ENCODE data around the gene SAMM50.

The SAMM50 gene

DNA sequence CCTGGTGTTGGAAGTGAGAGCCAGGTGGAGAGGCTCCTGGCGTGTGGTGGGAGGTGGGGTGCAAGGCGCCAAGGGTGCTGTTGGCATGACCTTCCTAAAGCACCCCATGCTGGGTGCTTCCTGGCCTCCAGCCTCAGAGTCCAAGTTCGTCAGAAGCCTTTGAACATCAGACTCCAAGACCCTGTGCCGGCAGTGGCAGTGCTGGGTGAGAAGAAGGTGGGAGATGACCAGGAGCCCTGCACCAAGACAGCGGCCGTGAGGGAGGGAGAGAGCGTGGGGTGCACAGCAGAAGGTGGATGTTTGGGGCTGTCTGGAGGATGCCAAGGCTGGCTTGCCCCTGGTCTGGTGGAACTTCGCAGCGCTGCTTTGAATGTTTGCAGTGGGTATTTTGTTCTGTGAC lies 39.2 kb downstream of the SAMM50 start:
- intact Hi-C loops (cut with micrococcal nuclease), result loop anchor here (5.0 kb wide), 1 partner anchor 73 kb away; no protein-coding TSS in a partner anchor
- H3K36me3 Mint-ChIP-seq (ENCODE audit: low read depth), result peaks cover 98% of the 10 kb centered on the region
- peak overlapping the region; percentile 82 for H3K27ac Mint-ChIP-seq

GRCh38 chr22:43995057-43995685 lies 39.9 kb downstream of the SAMM50 start:
- Mint-ChIP-seq H3K4me1 (ENCODE audit: low read depth) (peaks cover 40% of the 10 kb centered on the region), H3K4me3 (no peak overlapping the region), H3K9me3 (no peaks in the 10 kb centered on the region), H3K36me3 (ENCODE audit: low read depth) (peaks cover 94% of the 10 kb centered on the region), H3K27ac (peak overlapping the region; percentile 82), H3K27me3 (no peaks in the 10 kb centered on the region)
- intact Hi-C loops (cut with micrococcal nuclease), result no loop called here

More for the DNA sequence above, 39.2 kb downstream of the SAMM50 start:
- H3K4me1 Mint-ChIP-seq (ENCODE audit: low read depth), result peaks cover 40% of the 10 kb centered on the region
- no peaks in the 10 kb centered on the region for H3K27me3 Mint-ChIP-seq
- H3K9me3 Mint-ChIP-seq, result no peaks in the 10 kb centered on the region
- H3K4me3 Mint-ChIP-seq, result no peak overlapping the region

DNA sequence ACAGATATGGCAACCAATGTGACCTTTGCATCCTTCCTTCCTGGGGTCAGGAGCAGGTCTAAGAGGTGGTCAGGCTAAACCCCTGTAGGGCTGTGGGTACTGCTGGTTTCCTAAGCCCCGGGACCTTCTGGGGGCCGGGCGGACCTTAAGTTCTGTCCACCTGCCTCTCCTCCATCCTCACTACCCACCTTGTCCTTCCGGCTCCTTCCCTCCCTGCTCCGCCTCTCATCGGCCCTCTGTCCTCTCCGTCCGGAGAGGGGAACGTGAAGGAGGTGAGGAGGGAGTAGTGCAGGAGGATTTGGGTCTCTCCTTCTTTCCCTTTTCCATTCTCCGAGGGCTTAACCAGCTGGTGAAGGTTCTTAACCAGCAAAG lies 40.5 kb downstream of the SAMM50 start:
- intact Hi-C loops (cut with micrococcal nuclease), result no loop called here
- H3K36me3 Mint-ChIP-seq (ENCODE audit: low read depth), result peaks cover 88% of the 10 kb centered on the region

DNA sequence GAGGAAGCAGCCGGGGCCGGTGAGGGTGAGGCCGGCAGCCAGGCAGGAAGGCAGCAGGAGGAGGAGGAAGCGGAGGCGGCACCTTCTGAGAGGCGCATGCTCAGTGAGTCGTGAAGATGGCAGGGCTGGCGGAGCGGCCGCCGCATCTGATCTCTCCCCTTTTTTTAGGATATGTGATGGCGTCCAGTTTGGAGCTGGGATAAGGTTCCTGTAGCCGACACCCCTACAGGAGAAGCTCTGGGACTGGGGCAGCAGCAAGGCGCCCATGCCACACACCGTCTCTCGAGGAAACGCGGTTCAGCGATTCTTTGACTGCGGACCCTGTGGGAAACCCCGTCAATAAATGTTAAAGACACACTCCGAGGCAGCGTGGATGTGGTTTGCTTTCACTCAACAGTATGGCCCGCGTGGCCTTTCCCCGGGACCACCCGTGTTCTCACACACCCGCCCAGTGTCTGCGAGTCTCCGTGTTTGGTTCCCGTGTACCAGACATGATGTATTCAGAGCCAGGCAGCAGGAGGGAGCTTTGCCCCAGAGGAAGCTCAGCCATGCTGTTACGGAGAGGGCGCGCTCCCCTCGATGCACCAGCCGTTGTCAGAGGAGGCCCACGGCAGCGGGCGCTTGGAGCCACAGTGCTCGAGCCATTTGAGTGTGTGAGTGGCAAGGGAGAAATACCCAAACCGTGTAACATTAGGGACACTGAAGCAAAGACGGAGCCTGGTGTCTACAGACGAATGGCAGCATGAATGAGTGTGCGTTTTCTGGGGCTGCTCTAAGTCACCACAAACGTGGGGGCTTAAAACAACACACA lies 41.1 kb downstream of the SAMM50 start:
- H3K9me3 Mint-ChIP-seq, result no peaks in the 10 kb centered on the region
- H3K36me3 Mint-ChIP-seq (ENCODE audit: low read depth), result peaks cover 82% of the 10 kb centered on the region
- peak overlapping the region; percentile 73 for H3K4me3 Mint-ChIP-seq
- peak overlapping the region; percentile 82 for H3K27ac Mint-ChIP-seq
- peaks cover 40% of the 10 kb centered on the region for H3K4me1 Mint-ChIP-seq (ENCODE audit: low read depth)
- no peaks in the 10 kb centered on the region for H3K27me3 Mint-ChIP-seq
- intact Hi-C loops (cut with micrococcal nuclease), result no loop called here

More for the DNA sequence above, 40.5 kb downstream of the SAMM50 start:
- no peaks in the 10 kb centered on the region for H3K9me3 Mint-ChIP-seq
- peaks cover 40% of the 10 kb centered on the region for H3K4me1 Mint-ChIP-seq (ENCODE audit: low read depth)
- H3K4me3 Mint-ChIP-seq, result peak overlapping the region; percentile 73
- no peaks in the 10 kb centered on the region for H3K27me3 Mint-ChIP-seq
- peak overlapping the region; percentile 82 for H3K27ac Mint-ChIP-seq

DNA sequence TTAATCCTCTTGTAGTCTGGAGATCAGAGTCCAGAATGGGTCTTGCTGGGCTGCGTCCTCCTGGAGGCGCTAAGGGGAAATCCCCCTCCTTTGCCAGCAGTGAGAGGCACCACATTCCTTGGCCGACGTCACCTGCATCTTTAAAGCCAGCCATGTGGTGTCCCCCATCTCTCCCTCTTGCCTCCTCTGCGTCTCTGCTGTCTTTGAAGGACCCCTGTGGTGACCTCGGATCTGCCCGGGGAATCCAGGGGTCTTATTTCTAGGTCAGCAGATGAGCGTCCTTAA lies 41.7 kb downstream of the SAMM50 start:
- H3K4me3 Mint-ChIP-seq, result no peak overlapping the region
- H3K4me1 Mint-ChIP-seq (ENCODE audit: low read depth), result peaks cover 40% of the 10 kb centered on the region
- no peaks in the 10 kb centered on the region for H3K27me3 Mint-ChIP-seq
- no peaks in the 10 kb centered on the region for H3K9me3 Mint-ChIP-seq
- H3K36me3 Mint-ChIP-seq (ENCODE audit: low read depth), result peaks cover 76% of the 10 kb centered on the region
- peak overlapping the region; percentile 82 for H3K27ac Mint-ChIP-seq
- intact Hi-C loops (cut with micrococcal nuclease), result no loop called here

DNA sequence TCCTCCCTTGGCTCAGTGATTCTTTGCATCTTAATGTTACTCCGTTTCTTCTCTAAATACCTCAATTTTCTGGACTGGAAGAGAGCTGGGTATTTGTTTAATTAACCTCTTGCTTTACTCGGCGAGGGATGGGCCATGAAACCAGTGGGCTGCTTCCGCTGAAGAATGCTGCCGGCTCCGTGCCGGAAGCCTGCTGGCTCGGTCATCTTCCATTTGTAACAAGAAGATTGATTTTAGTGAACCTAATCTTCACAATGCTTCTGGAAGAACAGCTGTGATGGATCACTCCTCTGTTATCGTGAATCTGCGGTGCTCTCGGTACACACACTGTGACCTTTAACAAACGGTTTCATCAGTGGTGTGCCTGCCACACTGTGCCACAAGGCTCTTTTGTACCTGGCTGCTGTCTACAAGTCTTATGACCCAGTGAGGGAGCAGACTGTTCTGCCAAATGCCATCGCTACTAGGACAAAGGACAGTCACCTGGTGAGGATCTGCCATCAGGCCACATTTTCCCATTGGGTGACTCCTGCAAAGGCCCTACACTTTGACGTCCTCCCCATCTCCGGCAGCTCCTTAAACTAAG lies 43.5 kb downstream of the SAMM50 start:
- H3K27me3 Mint-ChIP-seq, result no peaks in the 10 kb centered on the region
- intact Hi-C loops (cut with micrococcal nuclease), result no loop called here
- H3K4me3 Mint-ChIP-seq, result no peak overlapping the region
- H3K27ac Mint-ChIP-seq, result no peak overlapping the region
- H3K36me3 Mint-ChIP-seq (ENCODE audit: low read depth), result peaks cover 58% of the 10 kb centered on the region
- H3K9me3 Mint-ChIP-seq, result no peaks in the 10 kb centered on the region
- peaks cover 30% of the 10 kb centered on the region for H3K4me1 Mint-ChIP-seq (ENCODE audit: low read depth)

- peaks cover 27% of the 10 kb centered on the region for H3K4me1 Mint-ChIP-seq (ENCODE audit: low read depth)
- intact Hi-C loops (cut with micrococcal nuclease), result no loop called here
- H3K36me3 Mint-ChIP-seq (ENCODE audit: low read depth), result peaks cover 52% of the 10 kb centered on the region
- no peaks in the 10 kb centered on the region for H3K27me3 Mint-ChIP-seq
- H3K27ac Mint-ChIP-seq, result peak overlapping the region; percentile 19
- no peak overlapping the region for H3K4me3 Mint-ChIP-seq
- no peaks in the 10 kb centered on the region for H3K9me3 Mint-ChIP-seq
These were observed 44.1 kb downstream of the SAMM50 start for GRCh38 chr22:43999378-43999777.

GRCh38 chr22:44000123-44000522 lies 44.9 kb downstream of the SAMM50 start:
- Mint-ChIP-seq H3K27me3 (no peaks in the 10 kb centered on the region), H3K27ac (peak overlapping the region; percentile 19), H3K36me3 (ENCODE audit: low read depth) (peaks cover 44% of the 10 kb centered on the region), H3K4me1 (ENCODE audit: low read depth) (peaks cover 21% of the 10 kb centered on the region), H3K9me3 (no peaks in the 10 kb centered on the region), H3K4me3 (no peak overlapping the region)
- intact Hi-C loops (cut with micrococcal nuclease), result no loop called here

- Mint-ChIP-seq H3K27ac (no peak overlapping the region), H3K36me3 (ENCODE audit: low read depth) (peaks cover 32% of the 10 kb centered on the region), H3K4me3 (no peak overlapping the region), H3K27me3 (no peaks in the 10 kb centered on the region), H3K9me3 (no peaks in the 10 kb centered on the region), H3K4me1 (ENCODE audit: low read depth) (peaks cover 16% of the 10 kb centered on the region)
- intact Hi-C loops (cut with micrococcal nuclease), result no loop called here
These were observed 46.3 kb downstream of the SAMM50 start for GRCh38 chr22:44001521-44001920.

GRCh38 chr22:44002324-44002723 lies 47.1 kb downstream of the SAMM50 start:
- Mint-ChIP-seq H3K27me3 (no peaks in the 10 kb centered on the region), H3K4me1 (ENCODE audit: low read depth) (peaks cover 10% of the 10 kb centered on the region), H3K4me3 (no peak overlapping the region), H3K36me3 (ENCODE audit: low read depth) (peaks cover 24% of the 10 kb centered on the region), H3K9me3 (no peaks in the 10 kb centered on the region), H3K27ac (no peak overlapping the region)
- intact Hi-C loops (cut with micrococcal nuclease), result no loop called here

DNA sequence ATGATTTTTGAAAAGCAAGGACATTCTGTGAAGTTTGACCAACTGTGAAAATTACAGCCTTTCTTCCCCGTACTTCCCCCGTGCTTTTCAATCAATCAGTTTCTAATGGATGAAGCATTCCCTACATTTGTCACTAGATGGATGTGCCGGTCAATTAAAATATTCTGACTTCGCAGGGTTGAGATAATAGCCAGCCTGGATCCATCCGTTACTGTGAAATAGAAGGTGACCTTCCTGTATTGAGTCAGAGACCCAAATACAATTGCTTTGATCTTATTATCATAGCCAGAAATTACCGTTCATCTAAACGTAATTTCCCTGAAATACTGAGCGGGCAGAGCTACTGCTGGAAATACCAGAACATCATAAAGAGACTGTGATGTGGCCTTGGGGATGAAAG lies 47.8 kb downstream of the SAMM50 start:
- intact Hi-C loops (cut with micrococcal nuclease), result no loop called here
- peaks cover 17% of the 10 kb centered on the region for H3K36me3 Mint-ChIP-seq (ENCODE audit: low read depth)
- no peak overlapping the region for H3K27ac Mint-ChIP-seq
- H3K4me1 Mint-ChIP-seq (ENCODE audit: low read depth), result peaks cover 10% of the 10 kb centered on the region
- no peaks in the 10 kb centered on the region for H3K9me3 Mint-ChIP-seq
- no peaks in the 10 kb centered on the region for H3K27me3 Mint-ChIP-seq
- no peak overlapping the region for H3K4me3 Mint-ChIP-seq

DNA sequence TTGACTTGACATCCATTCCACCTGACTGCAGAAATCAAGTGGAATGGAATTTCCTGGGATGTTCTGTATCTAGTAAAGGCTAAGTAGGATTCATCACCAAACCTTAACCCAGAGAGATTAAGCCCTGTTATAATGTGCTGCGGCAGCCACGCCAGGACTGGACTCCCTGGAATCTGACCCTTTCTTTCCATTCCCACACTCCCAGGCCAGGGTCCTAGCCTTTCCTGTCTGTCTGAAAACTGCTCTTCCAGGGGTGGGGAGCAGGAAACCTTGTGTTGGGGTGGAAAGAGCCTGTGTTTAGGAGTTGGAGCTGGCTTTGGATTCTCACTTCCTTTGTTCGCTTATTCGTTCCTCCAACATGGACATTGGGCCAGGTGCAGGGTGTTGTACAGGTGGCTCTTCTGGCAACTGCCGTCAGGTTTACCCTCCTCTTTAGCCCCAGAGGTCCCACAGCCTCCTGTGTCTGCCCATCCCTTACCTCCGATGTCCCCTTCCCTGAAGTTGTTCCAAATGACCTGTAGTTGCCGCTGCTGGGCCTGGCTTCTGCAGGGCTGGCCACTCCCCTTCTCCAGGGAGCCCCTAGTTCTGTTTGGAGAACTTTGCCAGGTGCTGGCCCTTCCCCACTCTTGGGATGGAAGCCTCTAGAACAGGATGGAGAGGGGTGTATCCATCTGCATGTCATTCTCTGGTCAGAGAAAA lies 48.3 kb downstream of the SAMM50 start:
- Mint-ChIP-seq H3K27me3 (no peaks in the 10 kb centered on the region), H3K9me3 (no peaks in the 10 kb centered on the region), H3K36me3 (ENCODE audit: low read depth) (peaks cover 11% of the 10 kb centered on the region), H3K4me1 (ENCODE audit: low read depth) (peaks cover 10% of the 10 kb centered on the region), H3K27ac (no peak overlapping the region), H3K4me3 (no peak overlapping the region)
- intact Hi-C loops (cut with micrococcal nuclease), result no loop called here

DNA sequence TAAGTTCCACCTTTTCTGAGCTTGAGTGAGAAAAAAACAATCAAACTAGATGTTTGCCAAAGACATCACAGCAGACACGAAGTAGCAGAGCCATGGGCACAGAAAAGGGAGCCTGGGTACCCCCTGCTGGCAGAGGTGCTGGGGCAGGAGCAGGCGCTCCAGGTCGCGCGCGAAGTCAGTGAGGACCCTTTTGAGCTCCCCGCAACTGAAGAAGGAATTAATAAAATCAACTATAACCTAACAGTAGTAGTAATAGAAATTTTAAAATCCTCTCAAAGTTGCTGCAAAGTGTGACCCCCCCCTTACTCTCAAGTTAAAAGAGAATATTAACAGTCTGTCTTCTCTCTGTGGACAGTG lies 48.8 kb downstream of the SAMM50 start:
- intact Hi-C loops (cut with micrococcal nuclease), result no loop called here
- no peak overlapping the region for H3K27ac Mint-ChIP-seq
- peaks cover 6% of the 10 kb centered on the region for H3K36me3 Mint-ChIP-seq (ENCODE audit: low read depth)
- H3K4me3 Mint-ChIP-seq, result no peak overlapping the region
- H3K9me3 Mint-ChIP-seq, result no peaks in the 10 kb centered on the region
- H3K4me1 Mint-ChIP-seq (ENCODE audit: low read depth), result peaks cover 10% of the 10 kb centered on the region
- H3K27me3 Mint-ChIP-seq, result no peaks in the 10 kb centered on the region

DNA sequence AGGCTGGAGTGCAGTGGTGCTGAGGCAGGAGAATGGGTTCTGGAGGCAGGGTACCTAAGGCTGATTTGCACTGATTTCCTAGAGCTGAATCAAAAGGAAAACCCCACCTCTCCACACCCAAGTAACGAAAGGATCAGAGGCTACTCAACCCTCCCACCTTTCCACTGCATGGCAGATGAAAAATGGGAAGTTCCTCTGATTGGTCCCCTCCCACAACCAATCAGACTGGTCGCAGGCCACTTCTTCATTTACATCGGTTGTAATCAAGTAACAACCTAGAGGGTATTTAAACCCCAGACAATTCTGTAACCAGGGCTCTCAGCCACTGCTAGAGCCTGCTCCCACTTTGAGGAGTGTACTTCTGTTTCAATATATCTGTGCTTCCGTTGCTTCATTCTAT lies 50.3 kb downstream of the SAMM50 start:
- H3K36me3 Mint-ChIP-seq (ENCODE audit: low read depth), result no peaks in the 10 kb centered on the region
- peak overlapping the region; percentile 87 for H3K27ac Mint-ChIP-seq
- intact Hi-C loops (cut with micrococcal nuclease), result no loop called here
- H3K4me3 Mint-ChIP-seq, result peak overlapping the region; percentile 67
- H3K27me3 Mint-ChIP-seq, result no peaks in the 10 kb centered on the region
- no peaks in the 10 kb centered on the region for H3K9me3 Mint-ChIP-seq
- peaks cover 10% of the 10 kb centered on the region for H3K4me1 Mint-ChIP-seq (ENCODE audit: low read depth)

All from dendritic cell treated with granulocyte-macrophage colony-stimulating factor and Interleukin-4, amounts not matched to agents 40 ng/mL and 50 ng/mL, for 4 days (primary cell).